ENCODE results near the gene WDR59.
"Not testable (repeated sequence)": the region's sequence is repeated elsewhere in the genome, so short reads cannot be mapped to it uniquely, and the experiment has no call there.

Gene WDR59

GRCh38 chr16:74982256-74982655, 2.7 kb downstream of the WDR59 start:
- no peak for DNase-seq (ENCODE audit: low spot score)

GRCh38 chr16:74975591-74975990, 9.3 kb downstream of the WDR59 start:
- DNase-seq (ENCODE audit: low spot score), result no peak

GRCh38 chr16:74973304-74973703, 11.6 kb downstream of the WDR59 start:
- DNase-seq (ENCODE audit: low spot score), result no peak

- DNase-seq (ENCODE audit: low spot score), result peak; percentile 8
These were observed 30.2 kb downstream of the WDR59 start for GRCh38 chr16:74954763-74955162.

- no peak for DNase-seq (ENCODE audit: low spot score)
These were observed 33.2 kb downstream of the WDR59 start for GRCh38 chr16:74951681-74952080.

GRCh38 chr16:74951206-74951605, 33.7 kb downstream of the WDR59 start:
- DNase-seq (ENCODE audit: low spot score), result no peak

- DNase-seq (ENCODE audit: low spot score), result no peak
These were observed 34.4 kb downstream of the WDR59 start for GRCh38 chr16:74950511-74950910.

- no peak for DNase-seq (ENCODE audit: low spot score)
These were observed 35.6 kb downstream of the WDR59 start for GRCh38 chr16:74949309-74949708.

- DNase-seq (ENCODE audit: low spot score), result no peak
These were observed 40.5 kb downstream of the WDR59 start for GRCh38 chr16:74944466-74944865.

GRCh38 chr16:74942977-74943918, 41.7 kb downstream of the WDR59 start:
- no peak for DNase-seq (ENCODE audit: low spot score)

GRCh38 chr16:74942566-74942965, 42.4 kb downstream of the WDR59 start:
- no peak for DNase-seq (ENCODE audit: low spot score)

GRCh38 chr16:74939688-74940087, 45.2 kb downstream of the WDR59 start:
- no peak for DNase-seq (ENCODE audit: low spot score)

GRCh38 chr16:74936902-74937560, 47.9 kb downstream of the WDR59 start:
- DNase-seq (ENCODE audit: low spot score), result peak; percentile 3

GRCh38 chr16:74931445-74931844, 53.5 kb downstream of the WDR59 start:
- no peak for DNase-seq (ENCODE audit: low spot score)

- DNase-seq (ENCODE audit: low spot score), result no peak
These were observed 55.3 kb downstream of the WDR59 start for GRCh38 chr16:74929636-74930035.

- DNase-seq (ENCODE audit: low spot score), result no peak
These were observed 58.1 kb downstream of the WDR59 start for GRCh38 chr16:74926805-74927204.

- no peak for DNase-seq (ENCODE audit: low spot score)
These were observed 61.0 kb downstream of the WDR59 start for GRCh38 chr16:74923766-74924460.

GRCh38 chr16:74922150-74923138, 62.5 kb downstream of the WDR59 start:
- DNase-seq (ENCODE audit: low spot score), result no peak

- DNase-seq (ENCODE audit: low spot score), result no peak
These were observed 63.9 kb downstream of the WDR59 start for GRCh38 chr16:74921051-74921450.

- no peak for DNase-seq (ENCODE audit: low spot score)
These were observed 75.3 kb downstream of the WDR59 start for GRCh38 chr16:74909665-74910064.

- not testable (repeated sequence) for DNase-seq (ENCODE audit: low spot score)
These were observed 76.2 kb downstream of the WDR59 start for GRCh38 chr16:74908759-74909158.
